B cell (primary cell): Measurements from ENCODE around the gene TEDC2. TPM values are rescaled to one million over a fixed set of nuclear protein-coding genes. Genes with fewer than 3 reads are reported as not detected.

Source experiments
- ATAC-seq: fragments of 200-7000 bp; cut with Tn5 transposase; one replicate; pipeline ENCODE4 v1.10.0; 2021; ENCODE audit warnings: low read depth, mild to moderate bottlenecking, moderate number of reproducible peaks, moderate library complexity
- CTCF ChIA-PET: fragments of 350-600 bp; sonication (Branson Sonifier 250); formaldehyde crosslinking; loops from one replicate; lab custom pipeline; 2021; ENCODE audit warnings: antibody characterized with exemption, inconsistent platforms; lab: Charles Lee
- POLR2A ChIA-PET: fragments of 350-600 bp; sonication (Branson Sonifier 250); formaldehyde crosslinking; loops from one replicate; lab custom pipeline; 2021; ENCODE audit warnings: antibody characterized with exemption; lab: Charles Lee
- DNase-seq: peaks from one replicate; pipeline ENCODE4 v3.0.0; 2013
- H2AFZ ChIP-seq: 2 replicates; pipeline ENCODE4 v1.6.1; 2012; ENCODE audit warnings: mild to moderate bottlenecking, low read depth, low read length; ENCODE audit not compliant: insufficient read depth, poor library complexity, severe bottlenecking
- H3K27ac ChIP-seq, 2 donors: 1 replicate in 1 of 2; 2 replicates in 1 of 2; pipeline ENCODE4 v1.5.1; 2012 to 2013; ENCODE audit warnings: low read length in 2 of 2, mild to moderate bottlenecking in 2 of 2, moderate library complexity in 1 of 2
- H3K27me3 ChIP-seq, 4 experiments: fragments of 200-600 bp in 1 of 4; sonication (generic) in 1 of 4; replicated peaks in 1 of 4; 1 replicate in 2 of 4; 2 replicates in 2 of 4; pipeline versions ENCODE4 v1.6.1 to v1.7.0; 2013 to 2016; ENCODE audit warnings: low read length in 3 of 4, mild to moderate bottlenecking in 2 of 4, mixed read lengths in 1 of 4, moderate library complexity in 1 of 4; ENCODE audit not compliant: insufficient read depth in 4 of 4, control insufficient read depth in 3 of 4; ENCODE audit errors: control extremely low read depth in 1 of 4
- H3K36me3 ChIP-seq, 2 experiments: replicated peaks in 1 of 2; 1 replicate in 1 of 2; 2 replicates in 1 of 2; pipeline versions ENCODE4 v1.6.1 to v1.7.1; 2013; ENCODE audit warnings: low read length in 1 of 2; ENCODE audit not compliant: insufficient read depth in 2 of 2, control insufficient read depth in 1 of 2; ENCODE audit errors: control extremely low read depth in 1 of 2, extremely low read depth in 1 of 2
- H3K4me1 ChIP-seq, 2 donors: fragments of 200-600 bp in 1 of 2; sonication (generic) in 1 of 2; 1 replicate in 1 of 2; 2 replicates in 1 of 2; pipeline versions ENCODE4 v1.5.1 to v1.6.1; 2013 to 2017; ENCODE audit warnings: low read length in 2 of 2; ENCODE audit not compliant: control insufficient read depth in 2 of 2, insufficient read depth in 2 of 2
- H3K4me2 ChIP-seq: replicated peaks from 2 replicates; pipeline ENCODE3; 2012; ENCODE audit warnings: mild to moderate bottlenecking, low read depth, low read length; ENCODE audit not compliant: poor library complexity, severe bottlenecking
- H3K4me3 ChIP-seq, 5 experiments: fragments of 200-600 bp in 1 of 5; sonication (generic) in 1 of 5; 1 replicate in 3 of 5; 2 replicates in 2 of 5; pipeline versions ENCODE4 v1.5.1 to v1.7.0; 2011 to 2016; ENCODE audit warnings: low read length in 4 of 5, mild to moderate bottlenecking in 4 of 5, low read depth in 2 of 5, control low read depth in 1 of 5, moderate library complexity in 1 of 5; ENCODE audit not compliant: insufficient read depth in 1 of 5; ENCODE audit errors: control extremely low read depth in 1 of 5, extremely low read depth in 1 of 5
- H3K79me2 ChIP-seq: fragments of 200-600 bp; sonication (generic); one replicate; pipeline ENCODE4 v1.6.0; 2016; ENCODE audit warnings: low read length; ENCODE audit not compliant: control insufficient read depth, insufficient read depth
- H3K9ac ChIP-seq: fragments of 200-600 bp; sonication (generic); 2 replicates; pipeline ENCODE4 v1.6.1; 2017; ENCODE audit warnings: mild to moderate bottlenecking, low read length, moderate library complexity
- H3K9me3 ChIP-seq, 3 donors: one replicate each; pipeline versions ENCODE4 v1.6.1 to v1.7.1; 2013; ENCODE audit warnings: low read length in 2 of 3; ENCODE audit not compliant: control insufficient read depth in 2 of 3, insufficient read depth in 1 of 3; ENCODE audit errors: control extremely low read depth in 1 of 3
- H4K20me1 ChIP-seq: 2 replicates; pipeline ENCODE4 v1.6.0; 2012; ENCODE audit warnings: mild to moderate bottlenecking, low read length; ENCODE audit not compliant: insufficient read depth, control insufficient read depth, poor library complexity, severe bottlenecking
- H3K27ac Mint-ChIP-seq: one replicate; pipeline ENCODE4 v1.8.0; 2021; ENCODE audit warnings: mixed read lengths
- H3K27me3 Mint-ChIP-seq: one replicate; pipeline ENCODE4 v1.8.0; 2021; ENCODE audit warnings: mixed read lengths
- H3K4me1 Mint-ChIP-seq: one replicate; pipeline ENCODE4 v1.8.0; 2021; ENCODE audit warnings: mixed read lengths
- H3K4me3 Mint-ChIP-seq: one replicate; pipeline ENCODE4 v1.8.0; 2021; ENCODE audit warnings: mixed read lengths
- H3K9me3 Mint-ChIP-seq: one replicate; pipeline ENCODE4 v1.8.0; 2022; ENCODE audit warnings: mixed read lengths; ENCODE audit not compliant: insufficient read depth
- EZH2 ChIP-seq: IDR thresholded peaks from 2 replicates; pipeline ENCODE4 v1.6.1; 2012; ENCODE audit warnings: borderline replicate concordance, low read depth, mild to moderate bottlenecking, moderate library complexity, low read length; ENCODE audit not compliant: insufficient read depth, poor library complexity, severe bottlenecking
- WGBS: methylation state at CpG from one replicate; pipeline ENCODE4 v1.1.5; 2013; ENCODE audit warnings: missing lambda C conversion rate; ENCODE audit not compliant: insufficient coverage; 5-methylcytosine and 5-hydroxymethylcytosine counted together
- intact Hi-C: fragments of 100-400 bp; cut with micrococcal nuclease; formaldehyde crosslinking; loops from one replicate; pipeline ENCODE4 v1.10.0; 2022
- polyA plus RNA-seq: library from polyadenylated mRNA; depleted of rRNA; stranded (reverse); fragments of >200 nt; gene quantifications from 2 replicates; pipeline ENCODE4 v1.2.3, GENCODE V29; 2012
- total RNA-seq, 2 donors: library from RNA; stranded (reverse); fragments of 120-200 nt in 1 of 2; gene quantifications; 1 replicate in 1 of 2; 2 replicates in 1 of 2; pipeline versions ENCODE4 v1.2.3 to v1.2.4, GENCODE V29; 2013 to 2022
- TF ChIP-seq, protein P1 (sequence below): fragments of 200-600 bp; IDR thresholded peaks from one replicate; pipeline ENCODE4 v1.8.0; 2022; ENCODE audit warnings: antibody characterized with exemption, mild to moderate bottlenecking

The TEDC2 gene
- total and polyA plus RNA-seq, 2 donors (not counting 1 experiment from before 2014, with no cell fraction given): 1.1 to 2.9 TPM

DNA sequence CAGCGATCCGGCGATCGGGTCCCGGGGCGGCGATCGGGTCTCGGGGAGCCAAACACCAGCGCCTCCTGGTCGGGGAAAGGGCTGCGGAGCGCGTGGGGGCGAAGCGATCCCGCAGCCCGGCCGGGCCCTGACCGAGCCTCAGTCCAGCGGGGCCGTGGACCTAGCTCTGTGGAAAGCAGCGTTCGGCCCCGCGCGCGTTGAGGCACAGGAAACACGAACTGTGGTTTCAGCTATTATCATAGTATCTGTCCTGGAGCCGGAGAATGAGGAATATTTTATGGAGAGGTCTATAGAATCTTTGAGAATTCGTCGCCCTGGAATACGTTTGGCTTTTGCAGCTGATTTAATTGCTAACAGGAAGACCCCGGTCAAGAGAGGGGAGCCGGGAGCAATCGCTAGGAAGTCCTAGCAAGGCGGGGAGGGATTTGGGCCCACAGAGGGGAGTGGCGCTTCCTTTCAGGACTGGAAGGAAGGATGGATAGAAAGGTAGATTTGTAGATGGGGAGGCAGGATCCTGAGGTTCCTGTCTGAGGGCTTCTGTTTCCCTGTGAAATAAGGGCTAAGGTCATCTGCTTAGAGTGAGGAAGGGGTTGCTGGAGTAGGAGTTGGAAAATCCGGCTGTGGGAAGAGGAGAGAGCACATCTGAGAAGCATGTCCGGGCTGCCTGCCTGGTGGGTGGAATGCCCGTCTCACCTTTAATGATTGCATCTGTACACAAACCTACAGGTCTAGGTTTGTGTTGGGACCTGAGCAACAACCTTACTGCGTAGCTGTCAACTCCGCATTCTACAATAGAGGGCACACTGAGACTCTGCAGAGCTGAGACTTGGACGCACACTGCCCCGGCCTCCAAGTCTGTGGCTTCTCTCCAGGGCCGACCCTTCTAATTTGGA lies 29.9 kb upstream of the TEDC2 start:
- POLR2A ChIA-PET: interaction anchor here (1.0 to 2.0 kb wide), 2 partner anchors 10 to 30 kb away, joined by 3 to 6 read pairs; partner anchors contain the start of gene TEDC2

More for the DNA sequence above, 29.9 kb upstream of the TEDC2 start:
- Histone ChIP-seq H3K9me3 (no peaks in the 10 kb centered on the region), H3K4me3 (peak overlapping the region; percentile 45 to 80 (median 74)), H2AFZ (peak overlapping the region; percentile 85), H3K4me2 (peak overlapping the region; percentile 95), H3K79me2 (peaks cover 17% of the 10 kb centered on the region), H3K4me1 (peaks cover 9 to 17% of the 10 kb centered on the region in 2 donors), H4K20me1 (no peaks in the 10 kb centered on the region), H3K36me3 (peaks cover 0 to 10% of the 10 kb centered on the region in 2 experiments), H3K27me3 (no peaks in the 10 kb centered on the region), H3K27ac (peak overlapping the region in 1 of 2 donors; percentile 53), H3K9ac (peak overlapping the region; percentile 67)
- intact Hi-C loops: loop anchor here (1.0 kb wide), 4 partner anchors 30 to 162 kb away; partner anchors contain the start of genes RNPS1 and TEDC2
- no peak for ATAC-seq
- Mint-ChIP-seq H3K27ac (peak overlapping the region; percentile 85), H3K4me1 (peaks cover 13% of the 10 kb centered on the region), H3K4me3 (peak overlapping the region; percentile 96), H3K27me3 (no peaks in the 10 kb centered on the region), H3K9me3 (no peaks in the 10 kb centered on the region)
- 2% methylated on average over 44 of the region's 46 CpGs for WGBS
- peak; percentile 59 for DNase-seq
- no peak for TF ChIP-seq EZH2
- TF ChIP-seq, protein P1, sequence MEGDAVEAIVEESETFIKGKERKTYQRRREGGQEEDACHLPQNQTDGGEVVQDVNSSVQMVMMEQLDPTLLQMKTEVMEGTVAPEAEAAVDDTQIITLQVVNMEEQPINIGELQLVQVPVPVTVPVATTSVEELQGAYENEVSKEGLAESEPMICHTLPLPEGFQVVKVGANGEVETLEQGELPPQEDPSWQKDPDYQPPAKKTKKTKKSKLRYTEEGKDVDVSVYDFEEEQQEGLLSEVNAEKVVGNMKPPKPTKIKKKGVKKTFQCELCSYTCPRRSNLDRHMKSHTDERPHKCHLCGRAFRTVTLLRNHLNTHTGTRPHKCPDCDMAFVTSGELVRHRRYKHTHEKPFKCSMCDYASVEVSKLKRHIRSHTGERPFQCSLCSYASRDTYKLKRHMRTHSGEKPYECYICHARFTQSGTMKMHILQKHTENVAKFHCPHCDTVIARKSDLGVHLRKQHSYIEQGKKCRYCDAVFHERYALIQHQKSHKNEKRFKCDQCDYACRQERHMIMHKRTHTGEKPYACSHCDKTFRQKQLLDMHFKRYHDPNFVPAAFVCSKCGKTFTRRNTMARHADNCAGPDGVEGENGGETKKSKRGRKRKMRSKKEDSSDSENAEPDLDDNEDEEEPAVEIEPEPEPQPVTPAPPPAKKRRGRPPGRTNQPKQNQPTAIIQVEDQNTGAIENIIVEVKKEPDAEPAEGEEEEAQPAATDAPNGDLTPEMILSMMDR: no peak
- CTCF ChIA-PET: interaction anchor here (0.7 to 4.4 kb wide), 11 partner anchors 10 to 388 kb away, joined by 3 to 31 read pairs (median 5); partner anchors contain the start of genes NTN3 and TBC1D24
